Keratinocyte (primary cell): ENCODE measurements around the gene MRPL28.

ENCODE experiments used
- CTCF ChIP-seq, 3 experiments: IDR thresholded peaks in 1 of 3; conservative IDR thresholded peaks in 1 of 3; optimal IDR thresholded peaks in 1 of 3; 2 replicates in 2 of 3; 3 replicates in 1 of 3; pipeline versions ENCODE3 to v1.5.1; 2011; ENCODE audit warnings: low read length in 3 of 3, mild to moderate bottlenecking in 3 of 3, moderate library complexity in 2 of 3, control low read depth in 1 of 3, inconsistent platforms in 1 of 3; ENCODE audit not compliant: insufficient read depth in 2 of 3; ENCODE audit errors: extremely low read depth in 1 of 3
- EZH2 ChIP-seq: IDR thresholded peaks from one replicate; pipeline ENCODE4 v1.6.1; 2012; ENCODE audit warnings: inconsistent platforms, mild to moderate bottlenecking, low read length, moderate library complexity

- peak; percentile 26 to 47 (median 28) for TF ChIP-seq CTCF (optimal IDR thresholded peaks at IDR 0.05 in 1 of 3, IDR thresholded peaks at IDR 0.05 in 1 of 3, conservative IDR thresholded peaks at IDR 0.05 in 1 of 3; ENCODE audit: extremely low read depth in 1 of 3, insufficient read depth in 2 of 3, low read length in 3 of 3)
- TF ChIP-seq EZH2 = no peak
Observed at GRCh38 chr16:397736-398332, 27.5 kb upstream of the MRPL28 start.
